SH-SY5Y (cell line): ENCODE measurements around the gene VWF.

Experiments
- GATA2 ChIP-seq: IDR thresholded peaks from 2 replicates; pipeline ENCODE4 v1.6.1; 2011; ENCODE audit warnings: mild to moderate bottlenecking, low read depth, low read length
- GATA3 ChIP-seq: IDR thresholded peaks from 2 replicates; pipeline ENCODE4 v1.6.1; 2011; ENCODE audit warnings: low read depth, mild to moderate bottlenecking, low read length, moderate library complexity

- TF ChIP-seq GATA2: no peak
- TF ChIP-seq GATA3: no peak
Observed at GRCh38 chr12:5904969-5905368, 219.5 kb downstream of the VWF start.
